CD1c-positive myeloid dendritic cell (primary cell): Measurements from ENCODE around the gene OMP.

Experiments used
- DNase-seq: peaks from one replicate; pipeline ENCODE4 v3.0.0-alpha.2; 2016; ENCODE audit errors: extremely low spot score

The OMP gene

DNA sequence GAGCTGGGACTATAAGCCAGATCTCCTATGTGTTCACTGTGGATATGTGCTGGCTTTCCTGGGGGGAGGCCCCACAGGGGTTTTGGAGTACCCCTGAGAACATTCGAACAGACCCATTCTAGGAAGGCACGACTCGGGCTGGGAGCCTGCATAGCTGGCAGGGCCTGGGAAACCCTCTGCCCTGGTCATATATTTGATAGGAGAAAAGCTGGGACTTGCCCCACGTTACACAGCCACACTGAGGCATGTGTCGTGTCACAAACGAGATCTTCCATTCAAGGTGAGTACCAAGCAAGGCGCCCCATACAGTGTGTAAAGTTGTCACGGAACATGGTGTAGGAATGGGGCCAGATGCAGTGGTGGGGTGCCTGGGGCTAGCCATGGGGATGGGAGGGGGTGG, 36.6 kb downstream of the OMP start:
- DNase-seq = no peak

DNA sequence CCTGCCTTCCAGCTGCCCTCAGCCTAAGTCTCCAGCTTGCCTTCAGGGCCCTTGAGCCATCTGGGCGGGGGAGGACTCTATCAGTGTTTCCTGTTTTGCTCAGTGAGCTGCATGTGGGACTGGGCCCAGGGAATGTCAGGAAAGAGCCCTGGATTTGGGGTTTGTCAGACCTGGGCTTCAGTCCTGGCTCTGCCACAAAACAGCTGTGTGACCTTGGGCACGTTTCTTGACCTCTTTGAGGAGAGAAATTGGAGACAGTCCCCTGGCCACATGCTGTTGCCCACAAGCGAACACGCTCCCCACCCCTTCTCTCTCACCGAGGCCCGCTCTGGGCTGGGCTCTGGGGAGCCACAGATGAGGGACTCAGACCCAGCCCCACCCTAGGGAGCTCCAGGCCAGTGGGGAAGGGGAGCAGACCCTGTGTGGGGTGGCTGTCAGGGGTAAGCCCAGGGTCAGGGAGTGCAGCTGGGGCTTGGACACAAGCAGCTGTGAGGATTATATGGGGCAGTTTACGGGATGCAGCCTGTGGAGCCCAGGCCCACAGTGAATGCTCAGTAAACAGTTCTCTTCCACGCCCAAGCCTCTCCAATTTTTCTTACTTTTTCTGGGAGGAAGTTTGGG, 37.7 kb downstream of the OMP start:
- DNase-seq = no peak

GRCh38 chr11:77141034-77141433, 38.4 kb downstream of the OMP start:
- DNase-seq = no peak

GRCh38 chr11:77141475-77141874, 38.8 kb downstream of the OMP start:
- no peak for DNase-seq

GRCh38 chr11:77142091-77142975, 39.7 kb downstream of the OMP start:
- DNase-seq = no peak

DNA sequence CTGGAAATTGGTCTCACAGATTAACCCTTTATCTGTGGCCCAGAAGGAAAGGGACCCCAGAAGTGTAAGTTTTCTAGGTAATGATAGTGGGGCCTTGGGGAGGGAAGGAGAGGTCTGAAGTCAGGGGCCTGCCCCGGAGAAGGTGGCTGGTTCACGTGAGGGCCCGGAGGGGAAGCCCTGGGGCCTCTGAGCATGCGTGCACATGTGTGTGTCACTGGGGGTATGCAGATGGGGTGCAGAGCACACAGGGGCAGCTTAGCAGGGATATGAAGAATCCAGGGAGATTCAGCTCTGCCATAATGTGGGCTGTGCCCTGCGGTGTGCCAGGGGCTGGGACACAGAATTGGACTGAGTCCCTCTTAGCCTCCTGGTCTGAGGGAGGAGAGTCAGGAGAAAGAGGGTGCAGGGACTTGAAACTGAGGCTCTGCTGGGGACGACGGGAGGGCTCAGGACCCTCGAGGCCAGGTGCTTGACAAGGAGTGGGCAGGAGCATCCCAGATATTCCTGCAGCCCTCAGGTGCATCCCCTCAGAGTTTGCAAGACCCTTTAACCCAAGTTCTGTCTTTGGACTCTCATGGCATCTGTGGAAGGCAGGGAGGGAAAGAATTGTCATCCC, 40.9 kb downstream of the OMP start:
- DNase-seq = no peak

- no peak for DNase-seq
Observed at GRCh38 chr11:77144196-77144856, 41.7 kb downstream of the OMP start.

GRCh38 chr11:77144857-77145428, 42.3 kb downstream of the OMP start:
- DNase-seq = no peak

DNA sequence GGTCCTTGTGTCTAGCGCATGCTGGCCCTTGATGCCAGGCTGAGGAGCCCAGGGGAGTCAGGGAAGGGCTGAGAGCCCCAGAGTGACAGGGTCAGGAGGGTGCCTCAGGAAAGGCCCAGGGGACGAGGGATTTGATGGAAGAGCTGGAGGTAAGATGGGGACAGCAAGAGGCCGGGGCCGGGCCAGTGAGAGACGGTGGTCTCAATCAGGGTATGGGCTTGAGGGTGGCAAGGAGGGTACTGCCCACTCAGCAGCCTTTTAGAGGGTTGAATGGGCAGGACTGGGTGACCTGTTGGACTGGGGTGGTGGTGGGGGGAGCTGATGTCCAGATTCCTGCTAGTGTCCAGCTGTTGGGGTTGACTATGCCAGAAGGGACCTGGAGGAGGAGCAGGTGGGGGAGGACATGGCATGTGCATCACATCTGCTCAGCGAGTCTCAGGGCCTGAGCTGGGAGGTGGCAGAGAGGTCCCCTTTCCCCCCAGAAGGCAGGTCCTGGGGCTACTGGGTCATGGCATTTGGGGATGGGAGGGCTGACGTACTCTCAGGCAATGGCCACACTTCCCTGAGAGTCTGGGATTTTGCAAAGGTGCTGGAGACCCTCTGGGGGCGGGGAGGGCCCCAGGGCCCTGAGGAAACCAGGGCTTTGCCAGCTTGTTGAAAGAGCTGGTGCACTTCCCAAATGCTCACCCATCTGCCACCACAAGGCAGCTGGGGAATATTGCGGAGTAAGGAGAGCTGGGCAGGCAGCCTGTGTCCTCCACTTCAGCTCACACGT, 43.8 kb downstream of the OMP start:
- no peak for DNase-seq

GRCh38 chr11:77147036-77147315, 44.3 kb downstream of the OMP start:
- no peak for DNase-seq

DNA sequence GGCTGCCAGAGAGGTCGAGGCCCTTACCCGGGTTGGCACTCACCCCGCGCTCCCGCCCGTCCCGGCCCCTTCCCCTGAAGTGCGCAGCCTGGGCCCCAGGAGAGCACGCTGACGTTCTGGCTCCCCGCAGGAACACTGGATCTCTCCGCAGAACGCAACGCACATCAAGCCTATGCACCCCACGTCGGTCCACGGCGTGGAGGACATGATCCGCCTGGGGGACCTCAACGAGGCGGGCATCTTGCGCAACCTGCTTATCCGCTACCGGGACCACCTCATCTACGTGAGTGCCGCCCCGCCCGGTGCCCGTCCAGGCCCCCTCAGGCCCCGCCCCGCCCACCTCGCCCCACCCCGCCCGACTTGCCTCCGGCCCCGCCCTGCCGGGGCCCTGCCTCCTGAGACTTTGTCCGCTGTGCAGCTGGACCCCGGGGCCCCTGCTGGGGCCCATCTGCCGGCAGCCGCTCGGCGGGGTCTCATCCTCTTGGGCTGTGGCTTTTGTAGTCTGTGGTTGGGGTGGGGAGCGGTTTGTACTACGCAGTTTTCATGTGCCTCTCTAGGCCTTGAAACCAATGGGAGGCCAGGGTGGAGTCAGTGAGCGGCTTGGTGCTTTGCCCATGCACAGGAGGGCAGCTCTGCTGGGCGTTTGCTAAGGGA, 45.2 kb downstream of the OMP start:
- DNase-seq = peak; percentile 14

- DNase-seq = no peak
Observed at GRCh38 chr11:77148963-77149715, 46.5 kb downstream of the OMP start.

DNA sequence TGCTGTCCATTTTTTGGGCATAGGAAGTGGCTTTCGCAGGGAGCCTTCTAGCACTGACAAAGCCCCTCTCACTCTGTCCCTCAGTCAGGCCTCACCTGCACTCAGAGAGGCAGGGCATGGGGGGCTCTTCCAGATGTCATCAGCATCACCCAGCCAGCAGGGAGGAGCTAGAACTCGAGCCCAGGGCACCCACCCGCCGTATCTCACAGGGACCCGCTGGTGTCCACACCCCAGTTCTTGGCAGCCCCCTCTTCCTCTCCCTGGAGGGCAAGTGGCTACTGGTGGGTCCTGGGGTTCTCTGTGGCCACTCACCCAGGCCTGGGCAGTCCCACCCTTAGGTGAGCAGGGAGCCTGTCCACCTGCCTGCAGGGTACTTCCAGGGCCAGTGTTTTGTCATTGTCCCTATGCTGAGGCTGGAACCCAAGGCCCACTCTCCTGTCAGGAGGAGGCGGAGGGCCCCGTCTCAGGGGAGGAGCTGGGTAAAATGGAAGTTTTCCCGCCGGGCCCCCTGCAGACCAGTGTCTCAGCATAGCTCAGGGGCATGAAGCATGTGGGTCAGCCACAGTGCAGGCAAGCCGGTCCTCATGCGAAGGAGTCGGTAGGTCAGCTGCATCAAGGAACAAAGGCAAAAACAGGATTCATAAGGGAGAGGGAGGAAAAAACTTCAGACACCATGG, 47.2 kb downstream of the OMP start:
- DNase-seq = no peak

GRCh38 chr11:77150836-77151235, 48.2 kb downstream of the OMP start:
- no peak for DNase-seq

DNA sequence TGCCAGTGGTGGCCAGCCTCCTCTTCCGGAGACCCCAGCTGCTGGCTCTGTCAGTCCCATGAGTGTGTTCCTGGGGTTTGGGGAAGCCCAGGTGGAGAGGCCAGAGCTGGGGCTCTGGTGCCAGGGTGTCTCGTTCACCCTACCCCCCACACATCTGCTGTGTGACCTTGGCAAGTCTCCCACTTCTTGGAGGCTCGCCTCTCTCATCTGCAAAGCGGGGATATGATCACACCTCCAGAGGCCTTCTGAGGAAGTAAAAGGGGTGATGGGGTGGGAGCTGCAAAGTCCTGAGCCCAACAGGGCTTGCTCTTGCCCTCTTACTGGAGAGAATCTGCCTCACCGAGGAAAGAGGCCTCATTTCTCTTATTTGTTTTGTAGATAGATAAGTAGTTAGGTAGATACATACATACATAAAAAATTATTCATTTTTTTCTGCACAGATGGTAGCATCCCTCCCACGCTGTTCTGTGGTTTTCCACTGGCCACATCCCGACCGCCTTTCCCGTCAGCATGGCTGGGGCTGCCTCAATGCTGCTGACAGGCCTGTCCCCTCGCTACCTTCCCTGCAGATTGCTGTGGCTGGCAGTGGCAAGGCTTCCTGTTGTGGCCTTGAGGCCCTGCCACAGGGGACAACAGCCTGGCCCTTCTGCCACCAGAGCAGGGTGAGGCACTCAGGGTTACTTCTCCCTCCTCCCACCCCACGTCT, 49.3 kb downstream of the OMP start:
- DNase-seq = peak; percentile 12

- no peak for DNase-seq
Observed at GRCh38 chr11:77152846-77153245, 50.2 kb downstream of the OMP start.
